PC-9 (cell line): ENCODE data around the gene TMEM92.

ENCODE experiments used
- EZH2 ChIP-seq: fragments of 200-600 bp; sonication (generic); IDR thresholded peaks from 2 replicates; pipeline ENCODE4 v1.8.0; 2017; ENCODE audit warnings: antibody characterized with exemption, low read depth
- TF ChIP-seq, protein P1 (sequence below): fragments of 200-600 bp; sonication (generic); conservative IDR thresholded peaks from 2 replicates; pipeline ENCODE4 v1.6.1; 2017; ENCODE audit warnings: mixed run types, antibody characterized with exemption, mild to moderate bottlenecking, moderate library complexity

DNA sequence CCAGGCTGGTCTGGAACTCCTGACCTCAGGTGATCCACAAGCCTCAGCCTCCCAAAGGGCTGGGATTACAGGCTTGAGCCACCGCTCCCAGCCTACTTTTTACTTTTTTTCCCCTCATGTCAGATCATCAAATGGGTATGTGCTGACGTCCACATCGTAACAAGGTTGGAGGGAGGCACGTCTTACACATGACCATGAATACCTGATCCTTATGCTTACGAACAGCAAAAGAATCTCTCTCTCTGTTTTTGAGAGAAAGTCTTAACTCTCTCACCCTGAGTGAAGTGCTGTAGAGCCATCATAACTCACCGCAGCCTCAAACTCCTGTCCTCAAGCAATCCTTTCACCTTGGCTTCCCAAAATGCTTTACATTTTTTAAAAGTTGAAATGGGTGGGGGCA lies 29.5 kb upstream of the TMEM92 start:
- TF ChIP-seq, protein P1, sequence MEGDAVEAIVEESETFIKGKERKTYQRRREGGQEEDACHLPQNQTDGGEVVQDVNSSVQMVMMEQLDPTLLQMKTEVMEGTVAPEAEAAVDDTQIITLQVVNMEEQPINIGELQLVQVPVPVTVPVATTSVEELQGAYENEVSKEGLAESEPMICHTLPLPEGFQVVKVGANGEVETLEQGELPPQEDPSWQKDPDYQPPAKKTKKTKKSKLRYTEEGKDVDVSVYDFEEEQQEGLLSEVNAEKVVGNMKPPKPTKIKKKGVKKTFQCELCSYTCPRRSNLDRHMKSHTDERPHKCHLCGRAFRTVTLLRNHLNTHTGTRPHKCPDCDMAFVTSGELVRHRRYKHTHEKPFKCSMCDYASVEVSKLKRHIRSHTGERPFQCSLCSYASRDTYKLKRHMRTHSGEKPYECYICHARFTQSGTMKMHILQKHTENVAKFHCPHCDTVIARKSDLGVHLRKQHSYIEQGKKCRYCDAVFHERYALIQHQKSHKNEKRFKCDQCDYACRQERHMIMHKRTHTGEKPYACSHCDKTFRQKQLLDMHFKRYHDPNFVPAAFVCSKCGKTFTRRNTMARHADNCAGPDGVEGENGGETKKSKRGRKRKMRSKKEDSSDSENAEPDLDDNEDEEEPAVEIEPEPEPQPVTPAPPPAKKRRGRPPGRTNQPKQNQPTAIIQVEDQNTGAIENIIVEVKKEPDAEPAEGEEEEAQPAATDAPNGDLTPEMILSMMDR: no peak
- TF ChIP-seq EZH2: no peak
